Neural cell (in vitro differentiated cells): Measurements from ENCODE around the gene CYP19A1. TPM values are rescaled to one million over a fixed set of nuclear protein-coding genes. Genes with fewer than 3 reads are reported as not detected.
"Not testable (repeated sequence)": the region's sequence is repeated elsewhere in the genome, so short reads cannot be mapped to it uniquely, and the experiment has no call there.

Source experiments
- H2AFZ ChIP-seq: fragments of 200-600, 300-800 bp; sonication (generic), shearing (Covaris generic); 2 replicates; pipeline ENCODE4 v1.6.0; 2014; ENCODE audit warnings: low read depth, mild to moderate bottlenecking, antibody characterized with exemption, low read length, moderate library complexity
- H3F3A ChIP-seq: fragments of 200-600 bp; shearing (Covaris generic); 2 replicates; pipeline ENCODE4 v1.6.1; 2016; ENCODE audit warnings: mild to moderate bottlenecking, moderate library complexity, mixed read lengths, antibody characterized with exemption, low read length; ENCODE audit not compliant: insufficient read depth, poor library complexity, severe bottlenecking
- H3K27ac ChIP-seq: fragments of 200-600, 300-800 bp; sonication (generic), shearing (Covaris generic); 2 replicates; pipeline ENCODE4 v1.5.1; 2014; ENCODE audit warnings: mild to moderate bottlenecking, low read length, moderate library complexity
- H3K27me3 ChIP-seq: fragments of 300-800, 200-600 bp; sonication (generic), shearing (Covaris generic); 2 replicates; pipeline ENCODE4 v1.6.0; 2014; ENCODE audit warnings: mild to moderate bottlenecking, low read depth, low read length, moderate library complexity; ENCODE audit not compliant: insufficient read depth
- H3K36me3 ChIP-seq: fragments of 300-800, 200-600 bp; sonication (generic), shearing (Covaris generic); 2 replicates; pipeline ENCODE4 v1.5.1; 2014; ENCODE audit warnings: mild to moderate bottlenecking, antibody characterized with exemption, low read length, moderate library complexity; ENCODE audit not compliant: insufficient read depth
- H3K4me2 ChIP-seq: fragments of 300-800, 200-600 bp; sonication (generic), shearing (Covaris generic); 2 replicates; pipeline ENCODE4 v1.6.0; 2014; ENCODE audit warnings: mild to moderate bottlenecking, low read length
- H3K4me3 ChIP-seq: fragments of 300-800, 200-600 bp; sonication (generic), shearing (Covaris generic); 2 replicates; pipeline ENCODE4 v1.5.1; 2014; ENCODE audit warnings: mild to moderate bottlenecking, low read length, moderate library complexity
- H3K79me2 ChIP-seq: fragments of 200-600 bp; shearing (Covaris generic); replicated peaks from 2 replicates; pipeline ENCODE4 v1.6.0; 2014; ENCODE audit warnings: mild to moderate bottlenecking, low read length, moderate library complexity; ENCODE audit not compliant: insufficient read depth
- H3K9ac ChIP-seq: fragments of 300-800, 200-600 bp; sonication (generic), shearing (Covaris generic); 2 replicates; pipeline ENCODE4 v1.6.1; 2016; ENCODE audit warnings: mild to moderate bottlenecking, low read length, mixed read lengths
- H3K9me2 ChIP-seq: fragments of 200-600 bp; shearing (Covaris generic); 2 replicates; pipeline ENCODE4 v1.6.1; 2016; ENCODE audit warnings: mild to moderate bottlenecking, low read length, mixed read lengths; ENCODE audit not compliant: insufficient read depth
- H3K9me3 ChIP-seq: fragments of 200-600, 300-800 bp; sonication (generic), shearing (Covaris generic); 2 replicates; pipeline ENCODE4 v1.6.1; 2016; ENCODE audit warnings: mild to moderate bottlenecking, mixed run types, low read length, moderate library complexity, mixed read lengths
- H4K20me1 ChIP-seq: fragments of 200-600 bp; shearing (Covaris generic); 2 replicates; pipeline ENCODE4 v1.6.1; 2016; ENCODE audit warnings: mild to moderate bottlenecking, mixed run types; ENCODE audit not compliant: insufficient read depth
- EP300 ChIP-seq: fragments of 450-650 bp; conservative IDR thresholded peaks from 2 replicates; pipeline ENCODE4 v1.6.1; 2014; ENCODE audit warnings: antibody characterized with exemption, mild to moderate bottlenecking, moderate library complexity; ENCODE audit not compliant: poor library complexity, severe bottlenecking
- EZH2 ChIP-seq: fragments of 200-600, 300-800 bp; shearing (Covaris generic), sonication (generic); IDR thresholded peaks from 2 replicates; pipeline ENCODE4 v1.6.1; 2014; ENCODE audit warnings: antibody characterized with exemption, low read length, borderline replicate concordance, mild to moderate bottlenecking; ENCODE audit not compliant: insufficient read depth, poor library complexity, severe bottlenecking
- MXI1 ChIP-seq: fragments of 450-650 bp; conservative IDR thresholded peaks from 2 replicates; pipeline ENCODE4 v1.6.1; 2014; ENCODE audit warnings: antibody characterized with exemption, mild to moderate bottlenecking; ENCODE audit not compliant: poor library complexity, severe bottlenecking
- POLR2AphosphoS5 ChIP-seq: IDR thresholded peaks from 2 replicates; pipeline ENCODE4 v1.6.1; 2012
- RAD21 ChIP-seq: fragments of 450-650 bp; conservative IDR thresholded peaks from 2 replicates; pipeline ENCODE4 v1.6.1; 2014; ENCODE audit warnings: antibody characterized with exemption, mild to moderate bottlenecking, moderate library complexity
- SMC3 ChIP-seq: fragments of 450-650 bp; conservative IDR thresholded peaks from 2 replicates; pipeline ENCODE4 v1.6.1; 2014; ENCODE audit warnings: antibody characterized with exemption, mild to moderate bottlenecking, moderate library complexity; ENCODE audit not compliant: poor library complexity
- TAF1 ChIP-seq: IDR thresholded peaks from 2 replicates; pipeline ENCODE4 v1.6.1; 2012; ENCODE audit warnings: low read depth
- polyA plus RNA-seq: library from polyadenylated mRNA; depleted of rRNA; stranded (reverse); fragments of >200 nt; gene quantifications from 2 replicates; pipeline ENCODE4 v1.2.3, GENCODE V29; 2014
- TF ChIP-seq, protein P1 (sequence below): fragments of 450-650 bp; IDR thresholded peaks from 2 replicates; pipeline ENCODE4 v1.5.1; 2014; ENCODE audit warnings: antibody characterized with exemption, mild to moderate bottlenecking, moderate library complexity; ENCODE audit not compliant: poor library complexity, severe bottlenecking
- TF ChIP-seq, protein P2 (sequence below): IDR thresholded peaks from 2 replicates; pipeline ENCODE4 v1.6.1; 2012; ENCODE audit warnings: borderline replicate concordance

The CYP19A1 gene
- polyA plus RNA-seq, 1 donor from 2014 or later: not detected

DNA sequence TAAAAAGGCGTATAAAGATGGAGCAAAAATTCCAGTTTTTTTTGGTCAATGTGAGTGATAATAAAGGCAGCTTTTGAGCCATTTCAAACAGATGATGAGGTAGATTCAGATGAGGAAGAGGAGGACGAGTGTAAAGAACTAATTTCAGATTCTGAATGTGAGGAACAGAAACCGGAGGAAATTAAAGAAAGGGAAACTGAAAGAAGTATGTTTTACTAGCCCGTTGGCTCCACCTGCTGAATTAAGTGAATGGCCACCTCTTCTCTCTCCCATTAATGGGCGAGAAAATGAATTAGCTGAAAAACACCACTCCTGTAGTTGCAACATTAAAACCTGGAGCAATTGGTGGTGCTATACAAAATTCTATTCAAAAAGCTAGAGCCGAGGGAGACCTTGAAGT, 55.4 kb downstream of the CYP19A1 start:
- no peaks in the 10 kb centered on the region for H3F3A ChIP-seq
- no peak overlapping the region for H3K4me2 ChIP-seq
- no peaks in the 10 kb centered on the region for H3K36me3 ChIP-seq
- H3K9ac ChIP-seq: no peak overlapping the region
- no peaks in the 10 kb centered on the region for H4K20me1 ChIP-seq
- H3K27me3 ChIP-seq: no peaks in the 10 kb centered on the region
- no peaks in the 10 kb centered on the region for H3K9me2 ChIP-seq
- H3K27ac ChIP-seq: no peak overlapping the region
- TF ChIP-seq, protein P1, sequence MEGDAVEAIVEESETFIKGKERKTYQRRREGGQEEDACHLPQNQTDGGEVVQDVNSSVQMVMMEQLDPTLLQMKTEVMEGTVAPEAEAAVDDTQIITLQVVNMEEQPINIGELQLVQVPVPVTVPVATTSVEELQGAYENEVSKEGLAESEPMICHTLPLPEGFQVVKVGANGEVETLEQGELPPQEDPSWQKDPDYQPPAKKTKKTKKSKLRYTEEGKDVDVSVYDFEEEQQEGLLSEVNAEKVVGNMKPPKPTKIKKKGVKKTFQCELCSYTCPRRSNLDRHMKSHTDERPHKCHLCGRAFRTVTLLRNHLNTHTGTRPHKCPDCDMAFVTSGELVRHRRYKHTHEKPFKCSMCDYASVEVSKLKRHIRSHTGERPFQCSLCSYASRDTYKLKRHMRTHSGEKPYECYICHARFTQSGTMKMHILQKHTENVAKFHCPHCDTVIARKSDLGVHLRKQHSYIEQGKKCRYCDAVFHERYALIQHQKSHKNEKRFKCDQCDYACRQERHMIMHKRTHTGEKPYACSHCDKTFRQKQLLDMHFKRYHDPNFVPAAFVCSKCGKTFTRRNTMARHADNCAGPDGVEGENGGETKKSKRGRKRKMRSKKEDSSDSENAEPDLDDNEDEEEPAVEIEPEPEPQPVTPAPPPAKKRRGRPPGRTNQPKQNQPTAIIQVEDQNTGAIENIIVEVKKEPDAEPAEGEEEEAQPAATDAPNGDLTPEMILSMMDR: no peak
- TF ChIP-seq EP300: no peak
- TF ChIP-seq RAD21: no peak
- no peak for TF ChIP-seq MXI1
- no peak for TF ChIP-seq EZH2
- no peak overlapping the region for H3K4me3 ChIP-seq
- H2AFZ ChIP-seq: no peak overlapping the region
- H3K9me3 ChIP-seq: no peaks in the 10 kb centered on the region
- no peaks in the 10 kb centered on the region for H3K79me2 ChIP-seq

DNA sequence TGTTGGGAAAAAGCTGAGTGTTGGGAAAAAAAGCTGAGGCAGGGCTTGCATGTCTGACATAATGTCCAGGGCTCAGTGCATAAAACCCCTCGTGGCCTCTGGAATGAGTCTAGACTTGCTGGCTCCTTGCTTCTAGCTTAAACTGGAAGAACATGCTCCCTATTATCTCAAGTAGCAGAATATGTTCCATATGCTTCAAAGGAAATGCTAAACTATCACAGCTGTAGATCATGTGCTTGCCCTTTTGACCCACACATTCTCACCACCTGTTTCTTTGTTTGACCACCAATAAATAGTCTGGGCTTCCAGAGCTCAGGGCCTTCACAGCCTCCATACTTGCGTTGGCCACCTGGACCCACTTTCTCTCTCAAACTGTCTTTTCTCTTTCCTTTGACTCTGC, 56.2 kb downstream of the CYP19A1 start:
- not testable (repeated sequence) for H3K4me2 ChIP-seq, H3K9ac ChIP-seq, H3F3A ChIP-seq, H3K4me3 ChIP-seq, H3K9me3 ChIP-seq, H2AFZ ChIP-seq, H3K9me2 ChIP-seq, H3K27ac ChIP-seq, H3K79me2 ChIP-seq, H3K27me3 ChIP-seq, H3K36me3 ChIP-seq, H4K20me1 ChIP-seq

DNA sequence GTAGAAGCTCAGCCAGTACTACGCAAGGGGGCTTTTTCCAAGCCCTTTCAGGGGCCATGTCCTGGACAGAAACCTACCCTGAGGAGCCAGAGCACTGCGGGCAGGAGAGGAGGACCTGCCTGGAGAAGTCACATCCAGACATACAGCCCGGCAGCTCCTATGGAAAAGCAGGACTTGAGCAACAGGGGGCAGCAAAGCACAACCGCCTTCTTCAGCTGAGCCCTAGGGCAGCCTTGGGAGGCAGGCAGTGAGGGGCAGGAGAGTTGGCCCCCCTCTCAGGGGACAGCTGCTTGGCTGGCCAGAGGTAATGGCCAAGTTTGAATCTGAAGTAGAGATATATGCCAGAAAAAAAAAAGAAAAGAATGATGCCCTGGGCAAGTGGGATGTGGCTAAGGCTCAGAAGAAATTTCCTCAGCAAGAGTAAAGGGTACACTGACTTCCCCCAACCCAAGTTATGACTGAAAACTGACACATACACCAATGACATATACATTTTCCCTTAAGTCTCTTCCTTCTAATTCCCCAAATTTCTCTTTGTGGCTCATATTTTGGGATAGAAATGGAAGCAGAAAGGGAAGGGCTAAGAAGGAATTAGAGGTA, 56.9 kb downstream of the CYP19A1 start:
- no peaks in the 10 kb centered on the region for H3F3A ChIP-seq
- no peaks in the 10 kb centered on the region for H3K36me3 ChIP-seq
- no peaks in the 10 kb centered on the region for H3K9me2 ChIP-seq
- no peaks in the 10 kb centered on the region for H3K27me3 ChIP-seq
- no peak overlapping the region for H3K4me2 ChIP-seq
- no peak overlapping the region for H2AFZ ChIP-seq
- no peak overlapping the region for H3K27ac ChIP-seq
- H3K4me3 ChIP-seq: no peak overlapping the region
- no peak overlapping the region for H3K9ac ChIP-seq
- TF ChIP-seq SMC3 (no peak), MXI1 (no peak), EP300 (no peak), EZH2 (no peak), POLR2AphosphoS5 (no peak), RAD21 (no peak), TAF1 (no peak)
- TF ChIP-seq, protein P2, sequence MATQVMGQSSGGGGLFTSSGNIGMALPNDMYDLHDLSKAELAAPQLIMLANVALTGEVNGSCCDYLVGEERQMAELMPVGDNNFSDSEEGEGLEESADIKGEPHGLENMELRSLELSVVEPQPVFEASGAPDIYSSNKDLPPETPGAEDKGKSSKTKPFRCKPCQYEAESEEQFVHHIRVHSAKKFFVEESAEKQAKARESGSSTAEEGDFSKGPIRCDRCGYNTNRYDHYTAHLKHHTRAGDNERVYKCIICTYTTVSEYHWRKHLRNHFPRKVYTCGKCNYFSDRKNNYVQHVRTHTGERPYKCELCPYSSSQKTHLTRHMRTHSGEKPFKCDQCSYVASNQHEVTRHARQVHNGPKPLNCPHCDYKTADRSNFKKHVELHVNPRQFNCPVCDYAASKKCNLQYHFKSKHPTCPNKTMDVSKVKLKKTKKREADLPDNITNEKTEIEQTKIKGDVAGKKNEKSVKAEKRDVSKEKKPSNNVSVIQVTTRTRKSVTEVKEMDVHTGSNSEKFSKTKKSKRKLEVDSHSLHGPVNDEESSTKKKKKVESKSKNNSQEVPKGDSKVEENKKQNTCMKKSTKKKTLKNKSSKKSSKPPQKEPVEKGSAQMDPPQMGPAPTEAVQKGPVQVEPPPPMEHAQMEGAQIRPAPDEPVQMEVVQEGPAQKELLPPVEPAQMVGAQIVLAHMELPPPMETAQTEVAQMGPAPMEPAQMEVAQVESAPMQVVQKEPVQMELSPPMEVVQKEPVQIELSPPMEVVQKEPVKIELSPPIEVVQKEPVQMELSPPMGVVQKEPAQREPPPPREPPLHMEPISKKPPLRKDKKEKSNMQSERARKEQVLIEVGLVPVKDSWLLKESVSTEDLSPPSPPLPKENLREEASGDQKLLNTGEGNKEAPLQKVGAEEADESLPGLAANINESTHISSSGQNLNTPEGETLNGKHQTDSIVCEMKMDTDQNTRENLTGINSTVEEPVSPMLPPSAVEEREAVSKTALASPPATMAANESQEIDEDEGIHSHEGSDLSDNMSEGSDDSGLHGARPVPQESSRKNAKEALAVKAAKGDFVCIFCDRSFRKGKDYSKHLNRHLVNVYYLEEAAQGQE: no peak
- TF ChIP-seq, protein P1: no peak
- H4K20me1 ChIP-seq: no peaks in the 10 kb centered on the region
- no peaks in the 10 kb centered on the region for H3K79me2 ChIP-seq
- H3K9me3 ChIP-seq: no peaks in the 10 kb centered on the region
